Caco-2 (cell line): ENCODE measurements around the gene HERC4. TPM values are rescaled to one million over a fixed set of nuclear protein-coding genes. Genes with fewer than 3 reads are reported as not detected.

Experiments used
- BruUV-seq: library from RNA; stranded (reverse); fragments of 400-500 nt; replicated peaks from 2 replicates; lab custom pipeline; 2021; lab: Mats Ljungman, UMichigan
- CTCF ChIA-PET: fragments of 300-600 bp; sonication (Branson Sonifier 250); formaldehyde crosslinking; loops from one replicate; lab custom pipeline; 2022; ENCODE audit warnings: antibody characterized with exemption; lab: Charles Lee
- POLR2A ChIA-PET: fragments of 300-600 bp; sonication (Branson Sonifier 250); formaldehyde crosslinking; loops from one replicate; lab custom pipeline; 2022; ENCODE audit warnings: antibody characterized with exemption; lab: Charles Lee
- DNase-seq, 2 experiments: peaks; one replicate each; pipeline versions ENCODE4 v3.0.0 to v3.0.0-alpha.2; 2020 to 2022
- H3K27me3 ChIP-seq: replicated peaks from 2 replicates; pipeline ENCODE4 v1.6.0; 2011; ENCODE audit warnings: low read length; ENCODE audit not compliant: control insufficient read depth, insufficient read depth
- H3K36me3 ChIP-seq: 2 replicates; pipeline ENCODE4 v1.5.1; 2011; ENCODE audit warnings: low read length; ENCODE audit not compliant: control insufficient read depth, insufficient read depth
- H3K4me1 ChIP-seq: fragments of 250-450 bp; sonication (Bioruptor Pico); 2 replicates; pipeline ENCODE4 v1.5.1; 2020; ENCODE audit warnings: mild to moderate bottlenecking
- H3K4me3 ChIP-seq: 2 replicates; pipeline ENCODE4 v1.5.1; 2011; ENCODE audit warnings: low read depth, mild to moderate bottlenecking, control low read depth, low read length
- H3K9me3 ChIP-seq: fragments of 250-450 bp; sonication (Bioruptor Pico); 2 replicates; pipeline ENCODE4 v1.5.1; 2020; ENCODE audit warnings: mild to moderate bottlenecking, moderate library complexity
- H3K27ac Mint-ChIP-seq: one replicate; pipeline ENCODE4 v1.8.0; 2022; ENCODE audit warnings: mixed read lengths; ENCODE audit not compliant: unreplicated experiment
- H3K27me3 Mint-ChIP-seq: one replicate; pipeline ENCODE4 v1.8.0; 2022; ENCODE audit warnings: mixed read lengths; ENCODE audit not compliant: insufficient read depth, unreplicated experiment
- H3K36me3 Mint-ChIP-seq: one replicate; pipeline ENCODE4 v1.8.0; 2022; ENCODE audit warnings: mild to moderate bottlenecking, mixed read lengths; ENCODE audit not compliant: insufficient read depth, unreplicated experiment
- H3K4me1 Mint-ChIP-seq: one replicate; pipeline ENCODE4 v1.8.0; 2022; ENCODE audit warnings: low read depth, mixed read lengths; ENCODE audit not compliant: unreplicated experiment
- H3K4me3 Mint-ChIP-seq: one replicate; pipeline ENCODE4 v1.8.0; 2022; ENCODE audit warnings: mild to moderate bottlenecking, moderate library complexity, mixed read lengths; ENCODE audit not compliant: unreplicated experiment
- H3K9me3 Mint-ChIP-seq: one replicate; pipeline ENCODE4 v1.8.0; 2022; ENCODE audit warnings: mixed read lengths; ENCODE audit not compliant: unreplicated experiment
- CTCF ChIP-seq, 2 experiments: fragments of 200-600 bp in 1 of 2; IDR thresholded peaks; 1 replicate in 1 of 2; 2 replicates in 1 of 2; pipeline versions ENCODE4 v1.5.1 to v1.8.0; 2011 to 2022; ENCODE audit warnings: antibody characterized with exemption in 1 of 2, control low read depth in 1 of 2, inconsistent platforms in 1 of 2, low read depth in 1 of 2, low read length in 1 of 2, mild to moderate bottlenecking in 1 of 2, moderate library complexity in 1 of 2; ENCODE audit not compliant: insufficient read depth in 1 of 2, severe bottlenecking in 1 of 2, unreplicated experiment in 1 of 2
- intact Hi-C: fragments of 100-400 bp; cut with micrococcal nuclease; formaldehyde crosslinking; loops from one replicate; pipeline ENCODE4 v1.10.0; 2022; ENCODE audit not compliant: unreplicated experiment
- total RNA-seq: library from RNA; stranded (reverse); gene quantifications from 2 replicates; pipeline ENCODE4 v1.2.3, GENCODE V29; 2022

The HERC4 gene
- total RNA-seq, 1 experiment from 2014 or later = 59.4 TPM

GRCh38 chr10:68010426-68010940 is 64.6 kb downstream of the HERC4 start:
- no peak overlapping the region for H3K4me3 ChIP-seq
- no peaks in the 10 kb centered on the region for H3K27me3 Mint-ChIP-seq
- no peak overlapping the region for H3K4me3 Mint-ChIP-seq
- H3K27ac Mint-ChIP-seq = no peak overlapping the region
- H3K4me1 Mint-ChIP-seq = no peaks in the 10 kb centered on the region
- no peak for TF ChIP-seq CTCF (IDR thresholded peaks at IDR 0.05; ENCODE audit: insufficient read depth in 1 of 2, low read depth in 1 of 2, low read length in 1 of 2, severe bottlenecking in 1 of 2, unreplicated experiment in 1 of 2)
- intact Hi-C loops = no loop called here
- DNase-seq = no peak
- POLR2A ChIA-PET = no interaction called here
- no peaks in the 10 kb centered on the region for H3K4me1 ChIP-seq
- no TSS peak for BruUV-seq
- H3K36me3 Mint-ChIP-seq = peaks cover 23% of the 10 kb centered on the region
- H3K9me3 Mint-ChIP-seq = no peaks in the 10 kb centered on the region
- CTCF ChIA-PET = no interaction called here
- H3K27me3 ChIP-seq = no peaks in the 10 kb centered on the region
- no peaks in the 10 kb centered on the region for H3K9me3 ChIP-seq
- H3K36me3 ChIP-seq = peaks cover 2% of the 10 kb centered on the region; the same call in 1 of the 2 replicates

GRCh38 chr10:68007356-68007755 is 67.7 kb downstream of the HERC4 start:
- intact Hi-C loops = no loop called here
- Histone ChIP-seq H3K4me1 (no peaks in the 10 kb centered on the region), H3K36me3 (peaks cover 3% of the 10 kb centered on the region; the same call in 1 of the 2 replicates), H3K9me3 (0 out of 2 replicates have a peak, but pooled peaks cover 4% of the 10 kb centered on the region), H3K27me3 (no peaks in the 10 kb centered on the region), H3K4me3 (no peak overlapping the region)
- ChIA-PET CTCF (no interaction called here), POLR2A (no interaction called here)
- no peak for DNase-seq
- H3K9me3 Mint-ChIP-seq = no peaks in the 10 kb centered on the region
- H3K4me1 Mint-ChIP-seq = no peaks in the 10 kb centered on the region
- BruUV-seq = no TSS peak
- peaks cover 25% of the 10 kb centered on the region for H3K36me3 Mint-ChIP-seq
- H3K27ac Mint-ChIP-seq = no peak overlapping the region
- no peaks in the 10 kb centered on the region for H3K27me3 Mint-ChIP-seq
- no peak for TF ChIP-seq CTCF (IDR thresholded peaks at IDR 0.05; ENCODE audit: insufficient read depth in 1 of 2, low read depth in 1 of 2, low read length in 1 of 2, severe bottlenecking in 1 of 2, unreplicated experiment in 1 of 2)
- H3K4me3 Mint-ChIP-seq = no peak overlapping the region

- no peak for TF ChIP-seq CTCF (IDR thresholded peaks at IDR 0.05; ENCODE audit: insufficient read depth in 1 of 2, low read depth in 1 of 2, low read length in 1 of 2, severe bottlenecking in 1 of 2, unreplicated experiment in 1 of 2)
- H3K27me3 ChIP-seq = no peaks in the 10 kb centered on the region
- ChIA-PET POLR2A (no interaction called here), CTCF (no interaction called here)
- H3K4me3 ChIP-seq = no peak overlapping the region
- Mint-ChIP-seq H3K4me3 (no peak overlapping the region), H3K27me3 (no peaks in the 10 kb centered on the region), H3K27ac (no peak overlapping the region), H3K9me3 (no peaks in the 10 kb centered on the region), H3K36me3 (peaks cover 18% of the 10 kb centered on the region), H3K4me1 (no peaks in the 10 kb centered on the region)
- 0 out of 2 replicates have a peak, but pooled peaks cover 4% of the 10 kb centered on the region for H3K9me3 ChIP-seq
- no peaks in the 10 kb centered on the region for H3K4me1 ChIP-seq
- BruUV-seq = no TSS peak
- intact Hi-C loops = no loop called here
- DNase-seq = no peak
- H3K36me3 ChIP-seq = peaks cover 1% of the 10 kb centered on the region; the same call in 1 of the 2 replicates
These were observed 73.5 kb downstream of the HERC4 start for GRCh38 chr10:68001539-68001938.
